Neural cell (in vitro differentiated cells): ENCODE results near the gene ACACA. TPM values are rescaled to one million over a fixed set of nuclear protein-coding genes. Genes with fewer than 3 reads are reported as not detected.

Source experiments
- H2AFZ ChIP-seq: fragments of 200-600, 300-800 bp; sonication (generic), shearing (Covaris generic); 2 replicates; pipeline ENCODE4 v1.6.0; 2014; ENCODE audit warnings: low read depth, mild to moderate bottlenecking, antibody characterized with exemption, low read length, moderate library complexity
- H3F3A ChIP-seq: fragments of 200-600 bp; shearing (Covaris generic); 2 replicates; pipeline ENCODE4 v1.6.1; 2016; ENCODE audit warnings: mild to moderate bottlenecking, moderate library complexity, mixed read lengths, antibody characterized with exemption, low read length; ENCODE audit not compliant: insufficient read depth, poor library complexity, severe bottlenecking
- H3K27ac ChIP-seq: fragments of 200-600, 300-800 bp; sonication (generic), shearing (Covaris generic); 2 replicates; pipeline ENCODE4 v1.5.1; 2014; ENCODE audit warnings: mild to moderate bottlenecking, low read length, moderate library complexity
- H3K27me3 ChIP-seq: fragments of 300-800, 200-600 bp; sonication (generic), shearing (Covaris generic); 2 replicates; pipeline ENCODE4 v1.6.0; 2014; ENCODE audit warnings: mild to moderate bottlenecking, low read depth, low read length, moderate library complexity; ENCODE audit not compliant: insufficient read depth
- H3K36me3 ChIP-seq: fragments of 300-800, 200-600 bp; sonication (generic), shearing (Covaris generic); 2 replicates; pipeline ENCODE4 v1.5.1; 2014; ENCODE audit warnings: mild to moderate bottlenecking, antibody characterized with exemption, low read length, moderate library complexity; ENCODE audit not compliant: insufficient read depth
- H3K4me2 ChIP-seq: fragments of 300-800, 200-600 bp; sonication (generic), shearing (Covaris generic); 2 replicates; pipeline ENCODE4 v1.6.0; 2014; ENCODE audit warnings: mild to moderate bottlenecking, low read length
- H3K4me3 ChIP-seq: fragments of 300-800, 200-600 bp; sonication (generic), shearing (Covaris generic); 2 replicates; pipeline ENCODE4 v1.5.1; 2014; ENCODE audit warnings: mild to moderate bottlenecking, low read length, moderate library complexity
- H3K79me2 ChIP-seq: fragments of 200-600 bp; shearing (Covaris generic); replicated peaks from 2 replicates; pipeline ENCODE4 v1.6.0; 2014; ENCODE audit warnings: mild to moderate bottlenecking, low read length, moderate library complexity; ENCODE audit not compliant: insufficient read depth
- H3K9ac ChIP-seq: fragments of 300-800, 200-600 bp; sonication (generic), shearing (Covaris generic); 2 replicates; pipeline ENCODE4 v1.6.1; 2016; ENCODE audit warnings: mild to moderate bottlenecking, low read length, mixed read lengths
- H3K9me2 ChIP-seq: fragments of 200-600 bp; shearing (Covaris generic); 2 replicates; pipeline ENCODE4 v1.6.1; 2016; ENCODE audit warnings: mild to moderate bottlenecking, low read length, mixed read lengths; ENCODE audit not compliant: insufficient read depth
- H3K9me3 ChIP-seq: fragments of 200-600, 300-800 bp; sonication (generic), shearing (Covaris generic); 2 replicates; pipeline ENCODE4 v1.6.1; 2016; ENCODE audit warnings: mild to moderate bottlenecking, mixed run types, low read length, moderate library complexity, mixed read lengths
- H4K20me1 ChIP-seq: fragments of 200-600 bp; shearing (Covaris generic); 2 replicates; pipeline ENCODE4 v1.6.1; 2016; ENCODE audit warnings: mild to moderate bottlenecking, mixed run types; ENCODE audit not compliant: insufficient read depth
- EP300 ChIP-seq: fragments of 450-650 bp; conservative IDR thresholded peaks from 2 replicates; pipeline ENCODE4 v1.6.1; 2014; ENCODE audit warnings: antibody characterized with exemption, mild to moderate bottlenecking, moderate library complexity; ENCODE audit not compliant: poor library complexity, severe bottlenecking
- EZH2 ChIP-seq: fragments of 200-600, 300-800 bp; shearing (Covaris generic), sonication (generic); IDR thresholded peaks from 2 replicates; pipeline ENCODE4 v1.6.1; 2014; ENCODE audit warnings: antibody characterized with exemption, low read length, borderline replicate concordance, mild to moderate bottlenecking; ENCODE audit not compliant: insufficient read depth, poor library complexity, severe bottlenecking
- MXI1 ChIP-seq: fragments of 450-650 bp; conservative IDR thresholded peaks from 2 replicates; pipeline ENCODE4 v1.6.1; 2014; ENCODE audit warnings: antibody characterized with exemption, mild to moderate bottlenecking; ENCODE audit not compliant: poor library complexity, severe bottlenecking
- SMC3 ChIP-seq: fragments of 450-650 bp; conservative IDR thresholded peaks from 2 replicates; pipeline ENCODE4 v1.6.1; 2014; ENCODE audit warnings: antibody characterized with exemption, mild to moderate bottlenecking, moderate library complexity; ENCODE audit not compliant: poor library complexity
- TAF1 ChIP-seq: IDR thresholded peaks from 2 replicates; pipeline ENCODE4 v1.6.1; 2012; ENCODE audit warnings: low read depth
- polyA plus RNA-seq: library from polyadenylated mRNA; depleted of rRNA; stranded (reverse); fragments of >200 nt; gene quantifications from 2 replicates; pipeline ENCODE4 v1.2.3, GENCODE V29; 2014
- TF ChIP-seq, protein P1 (sequence below): IDR thresholded peaks from 2 replicates; pipeline ENCODE4 v1.6.1; 2012; ENCODE audit warnings: borderline replicate concordance
- TF ChIP-seq, protein P2 (sequence below): fragments of 450-650 bp; IDR thresholded peaks from 2 replicates; pipeline ENCODE4 v1.5.1; 2014; ENCODE audit warnings: antibody characterized with exemption, mild to moderate bottlenecking, moderate library complexity; ENCODE audit not compliant: poor library complexity, severe bottlenecking

The ACACA gene
- polyA plus RNA-seq, 1 donor from 2014 or later, result 38.4 TPM

GRCh38 chr17:37393352-37393751, 13.3 kb downstream of the ACACA start:
- no peak overlapping the region for H2AFZ ChIP-seq
- no peaks in the 10 kb centered on the region for H3K27me3 ChIP-seq
- no peak overlapping the region for H3K4me2 ChIP-seq
- H3K4me3 ChIP-seq, result no peak overlapping the region
- no peaks in the 10 kb centered on the region for H3K79me2 ChIP-seq
- H3K9me3 ChIP-seq, result no peaks in the 10 kb centered on the region
- H3K27ac ChIP-seq, result no peak overlapping the region
- no peaks in the 10 kb centered on the region for H4K20me1 ChIP-seq
- no peak for TF ChIP-seq MXI1
- TF ChIP-seq, protein P1, sequence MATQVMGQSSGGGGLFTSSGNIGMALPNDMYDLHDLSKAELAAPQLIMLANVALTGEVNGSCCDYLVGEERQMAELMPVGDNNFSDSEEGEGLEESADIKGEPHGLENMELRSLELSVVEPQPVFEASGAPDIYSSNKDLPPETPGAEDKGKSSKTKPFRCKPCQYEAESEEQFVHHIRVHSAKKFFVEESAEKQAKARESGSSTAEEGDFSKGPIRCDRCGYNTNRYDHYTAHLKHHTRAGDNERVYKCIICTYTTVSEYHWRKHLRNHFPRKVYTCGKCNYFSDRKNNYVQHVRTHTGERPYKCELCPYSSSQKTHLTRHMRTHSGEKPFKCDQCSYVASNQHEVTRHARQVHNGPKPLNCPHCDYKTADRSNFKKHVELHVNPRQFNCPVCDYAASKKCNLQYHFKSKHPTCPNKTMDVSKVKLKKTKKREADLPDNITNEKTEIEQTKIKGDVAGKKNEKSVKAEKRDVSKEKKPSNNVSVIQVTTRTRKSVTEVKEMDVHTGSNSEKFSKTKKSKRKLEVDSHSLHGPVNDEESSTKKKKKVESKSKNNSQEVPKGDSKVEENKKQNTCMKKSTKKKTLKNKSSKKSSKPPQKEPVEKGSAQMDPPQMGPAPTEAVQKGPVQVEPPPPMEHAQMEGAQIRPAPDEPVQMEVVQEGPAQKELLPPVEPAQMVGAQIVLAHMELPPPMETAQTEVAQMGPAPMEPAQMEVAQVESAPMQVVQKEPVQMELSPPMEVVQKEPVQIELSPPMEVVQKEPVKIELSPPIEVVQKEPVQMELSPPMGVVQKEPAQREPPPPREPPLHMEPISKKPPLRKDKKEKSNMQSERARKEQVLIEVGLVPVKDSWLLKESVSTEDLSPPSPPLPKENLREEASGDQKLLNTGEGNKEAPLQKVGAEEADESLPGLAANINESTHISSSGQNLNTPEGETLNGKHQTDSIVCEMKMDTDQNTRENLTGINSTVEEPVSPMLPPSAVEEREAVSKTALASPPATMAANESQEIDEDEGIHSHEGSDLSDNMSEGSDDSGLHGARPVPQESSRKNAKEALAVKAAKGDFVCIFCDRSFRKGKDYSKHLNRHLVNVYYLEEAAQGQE, result no peak
- no peak for TF ChIP-seq SMC3
- no peak for TF ChIP-seq EZH2
- no peak for TF ChIP-seq EP300
- TF ChIP-seq, protein P2, sequence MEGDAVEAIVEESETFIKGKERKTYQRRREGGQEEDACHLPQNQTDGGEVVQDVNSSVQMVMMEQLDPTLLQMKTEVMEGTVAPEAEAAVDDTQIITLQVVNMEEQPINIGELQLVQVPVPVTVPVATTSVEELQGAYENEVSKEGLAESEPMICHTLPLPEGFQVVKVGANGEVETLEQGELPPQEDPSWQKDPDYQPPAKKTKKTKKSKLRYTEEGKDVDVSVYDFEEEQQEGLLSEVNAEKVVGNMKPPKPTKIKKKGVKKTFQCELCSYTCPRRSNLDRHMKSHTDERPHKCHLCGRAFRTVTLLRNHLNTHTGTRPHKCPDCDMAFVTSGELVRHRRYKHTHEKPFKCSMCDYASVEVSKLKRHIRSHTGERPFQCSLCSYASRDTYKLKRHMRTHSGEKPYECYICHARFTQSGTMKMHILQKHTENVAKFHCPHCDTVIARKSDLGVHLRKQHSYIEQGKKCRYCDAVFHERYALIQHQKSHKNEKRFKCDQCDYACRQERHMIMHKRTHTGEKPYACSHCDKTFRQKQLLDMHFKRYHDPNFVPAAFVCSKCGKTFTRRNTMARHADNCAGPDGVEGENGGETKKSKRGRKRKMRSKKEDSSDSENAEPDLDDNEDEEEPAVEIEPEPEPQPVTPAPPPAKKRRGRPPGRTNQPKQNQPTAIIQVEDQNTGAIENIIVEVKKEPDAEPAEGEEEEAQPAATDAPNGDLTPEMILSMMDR, result no peak
- no peak for TF ChIP-seq TAF1
- H3K9me2 ChIP-seq, result no peaks in the 10 kb centered on the region
- no peak overlapping the region for H3K9ac ChIP-seq
- no peaks in the 10 kb centered on the region for H3F3A ChIP-seq
- no peaks in the 10 kb centered on the region for H3K36me3 ChIP-seq

GRCh38 chr17:37392024-37392590, 14.5 kb downstream of the ACACA start:
- no peaks in the 10 kb centered on the region for H4K20me1 ChIP-seq
- H2AFZ ChIP-seq, result no peak overlapping the region
- no peaks in the 10 kb centered on the region for H3F3A ChIP-seq
- H3K27ac ChIP-seq, result no peak overlapping the region
- H3K79me2 ChIP-seq, result no peaks in the 10 kb centered on the region
- no peak overlapping the region for H3K9ac ChIP-seq
- no peaks in the 10 kb centered on the region for H3K27me3 ChIP-seq
- TF ChIP-seq, protein P1, result no peak
- TF ChIP-seq, protein P2, result no peak
- TF ChIP-seq TAF1, result no peak
- no peak for TF ChIP-seq EP300
- no peaks in the 10 kb centered on the region for H3K9me2 ChIP-seq
- H3K4me3 ChIP-seq, result no peak overlapping the region
- H3K9me3 ChIP-seq, result no peaks in the 10 kb centered on the region
- no peak overlapping the region for H3K4me2 ChIP-seq
- no peaks in the 10 kb centered on the region for H3K36me3 ChIP-seq
